GM18519 (cell line): ENCODE data around the gene SPESP1.

Source experiments
- ATAC-seq: cut with Tn5 transposase; IDR thresholded peaks from one replicate; pipeline ENCODE4 v1.9.1; 2021; ENCODE audit warnings: mild to moderate bottlenecking, moderate library complexity; ENCODE audit not compliant: unreplicated experiment, low FRiP score

Gene SPESP1

GRCh38 chr15:68990231-68990991 is 60.1 kb downstream of the SPESP1 start:
- no peak for ATAC-seq

GRCh38 chr15:68990992-68991500 is 60.7 kb downstream of the SPESP1 start:
- no peak for ATAC-seq

GRCh38 chr15:68991723-68992122 is 61.4 kb downstream of the SPESP1 start:
- ATAC-seq, result no peak

- no peak for ATAC-seq
Observed at GRCh38 chr15:68992696-68993095, 62.4 kb downstream of the SPESP1 start.

- ATAC-seq, result no peak
Observed at GRCh38 chr15:68993276-68993675, 63.0 kb downstream of the SPESP1 start.

GRCh38 chr15:68994149-68994548 is 63.8 kb downstream of the SPESP1 start:
- no peak for ATAC-seq

GRCh38 chr15:68994981-68995761 is 64.8 kb downstream of the SPESP1 start:
- ATAC-seq, result no peak
